ENCODE results near the gene AAGAB.
"Not testable (repeated sequence)": the region's sequence is repeated elsewhere in the genome, so short reads cannot be mapped to it uniquely, and the experiment has no call there.

The AAGAB gene

DNA sequence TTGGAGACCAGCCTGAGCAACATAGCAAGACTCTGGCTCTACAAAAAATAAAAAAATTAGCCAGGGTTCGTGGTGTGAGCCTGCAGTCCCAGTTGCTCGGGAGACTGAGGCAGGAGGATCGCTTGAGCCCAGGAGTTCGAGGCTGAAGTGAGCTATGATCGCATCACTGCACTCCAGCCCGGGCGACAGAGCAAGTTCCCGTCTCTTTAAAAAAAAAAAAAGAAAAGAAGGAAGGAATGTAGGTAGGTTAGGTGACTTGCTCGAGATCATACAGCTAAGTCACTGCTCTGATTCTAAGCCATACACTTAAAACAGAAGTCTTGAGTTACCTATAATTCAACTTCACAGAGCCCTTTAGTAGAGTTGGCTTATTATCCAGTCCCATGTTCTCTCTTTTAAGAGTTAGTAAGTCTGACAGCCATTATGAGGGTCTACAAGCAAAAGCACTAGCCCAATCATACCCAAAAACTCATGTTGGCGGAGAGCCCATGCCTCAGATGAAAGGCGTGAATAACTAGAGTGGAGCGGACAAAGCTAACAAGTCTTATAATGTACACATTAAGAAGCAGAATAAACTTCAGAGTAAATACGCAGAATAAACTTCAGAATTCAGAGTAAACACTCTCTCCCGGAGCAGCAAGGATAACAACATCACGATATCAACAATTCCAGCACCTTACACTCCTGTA, 768 bp downstream of the AAGAB start:
- peak overlapping the region; percentile 99 for H3K4me3 ChIP-seq (ENCODE audit: control insufficient read depth, low read depth, low read length)
- peak; percentile 42 for DNase-seq (ENCODE audit: low read depth)
- no peak for TF ChIP-seq CTCF (conservative IDR thresholded peaks at IDR 0.05; ENCODE audit: control insufficient read depth, insufficient read depth, low read depth, low read length)

- peak overlapping the region; percentile 99 for H3K4me3 ChIP-seq (ENCODE audit: control insufficient read depth, low read depth, low read length)
- TF ChIP-seq CTCF (conservative IDR thresholded peaks at IDR 0.05; ENCODE audit: control insufficient read depth, insufficient read depth, low read depth, low read length), result no peak
- DNase-seq (ENCODE audit: low read depth), result no peak
Observed at GRCh38 chr15:67253101-67253500, 1.4 kb downstream of the AAGAB start.

- no peak for DNase-seq (ENCODE audit: low read depth)
- no peak for TF ChIP-seq CTCF (conservative IDR thresholded peaks at IDR 0.05; ENCODE audit: control insufficient read depth, insufficient read depth, low read depth, low read length)
- no peak overlapping the region for H3K4me3 ChIP-seq (ENCODE audit: control insufficient read depth, low read depth, low read length)
Observed at GRCh38 chr15:67251318-67251717, 3.1 kb downstream of the AAGAB start.

DNA sequence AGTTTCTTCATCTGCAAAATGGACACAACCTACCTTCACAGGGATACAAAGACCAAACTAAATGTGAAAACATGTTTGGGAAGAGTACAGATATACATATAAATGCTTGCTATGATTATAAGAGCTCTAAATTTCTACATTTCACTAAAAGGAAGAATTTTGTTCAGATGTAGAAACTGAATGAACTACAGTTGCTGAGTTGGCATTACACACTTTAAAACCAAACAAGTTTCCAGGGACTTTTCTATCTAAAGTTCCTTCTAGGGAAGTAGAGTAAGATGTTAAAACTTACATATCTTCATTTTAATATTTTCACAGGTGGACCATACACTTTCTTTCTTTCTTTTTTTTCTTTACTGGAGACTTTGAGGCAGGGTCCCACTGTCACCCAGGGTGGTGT, 4.6 kb downstream of the AAGAB start:
- DNase-seq (ENCODE audit: low read depth), result no peak
- TF ChIP-seq CTCF (conservative IDR thresholded peaks at IDR 0.05; ENCODE audit: control insufficient read depth, insufficient read depth, low read depth, low read length), result no peak
- H3K4me3 ChIP-seq (ENCODE audit: control insufficient read depth, low read depth, low read length), result no peak overlapping the region

DNA sequence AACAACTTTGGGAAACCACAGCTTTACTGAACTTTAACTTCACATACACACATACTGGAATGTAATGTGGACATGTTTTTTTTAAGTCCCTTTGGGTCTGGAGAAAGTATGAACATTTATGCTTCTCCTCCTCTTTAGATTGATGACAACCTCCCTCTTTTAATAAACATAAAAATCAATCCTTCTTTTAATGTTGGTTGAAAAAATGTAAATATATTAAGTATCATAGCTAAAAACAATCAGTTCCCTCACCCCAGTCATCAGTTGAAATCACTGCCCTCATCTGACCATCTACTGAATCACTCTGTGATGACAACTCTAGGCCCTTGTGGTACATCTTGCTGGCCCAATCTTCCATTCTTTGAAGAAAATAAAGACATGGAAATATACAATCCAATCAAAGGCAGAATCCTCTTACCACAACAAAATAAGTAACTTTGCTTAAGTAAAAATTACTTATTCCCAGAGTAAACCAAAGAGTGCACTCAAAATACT, 6.4 kb downstream of the AAGAB start:
- no peak for TF ChIP-seq CTCF (conservative IDR thresholded peaks at IDR 0.05; ENCODE audit: control insufficient read depth, insufficient read depth, low read depth, low read length)
- peak; percentile 62 for DNase-seq (ENCODE audit: low read depth)
- H3K4me3 ChIP-seq (ENCODE audit: control insufficient read depth, low read depth, low read length), result no peak overlapping the region

DNA sequence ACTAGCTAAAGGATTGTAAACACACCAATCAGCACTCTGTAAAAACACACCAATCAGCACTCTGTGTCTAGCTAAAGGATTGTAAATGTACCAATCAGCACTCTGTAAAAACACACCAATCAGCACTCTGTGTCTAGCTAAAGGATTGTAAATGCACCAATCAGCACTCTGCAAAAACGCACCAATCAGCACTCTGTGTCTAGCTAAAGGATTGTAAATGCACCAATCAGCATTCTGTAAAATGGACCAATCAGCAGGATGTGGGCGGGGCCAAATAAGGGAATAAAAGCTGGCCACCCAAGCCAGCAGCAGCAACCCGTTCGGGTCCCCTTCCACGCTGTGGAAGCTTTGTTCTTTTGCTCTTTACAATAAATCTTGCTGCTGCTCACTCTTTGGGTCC, 7.9 kb downstream of the AAGAB start:
- DNase-seq (ENCODE audit: low read depth); H3K4me3 ChIP-seq (ENCODE audit: control insufficient read depth, low read depth, low read length): not testable (repeated sequence)

DNA sequence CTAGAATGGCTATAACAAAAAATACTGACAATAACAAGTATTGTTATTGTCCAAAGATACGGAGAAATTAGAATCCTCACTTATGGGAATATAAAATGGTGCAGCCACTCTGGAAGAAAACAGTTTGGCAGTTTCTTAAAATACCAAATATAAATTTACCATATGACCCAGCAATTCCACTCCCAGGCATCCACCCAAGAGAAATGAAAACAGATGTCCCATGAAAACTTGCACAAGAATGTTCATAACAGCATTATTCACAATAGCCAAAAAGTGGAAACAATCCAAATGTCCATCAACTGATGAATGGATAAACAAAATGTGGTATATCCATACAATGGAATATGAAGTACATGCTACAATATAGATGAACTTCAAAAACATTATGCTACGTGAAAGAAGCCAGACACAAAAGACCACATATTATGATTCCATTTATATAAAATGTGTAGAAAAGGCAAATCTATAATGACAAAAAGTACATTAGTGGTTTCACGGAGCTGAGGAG, 9.4 kb downstream of the AAGAB start:
- peak; percentile 85 for DNase-seq (ENCODE audit: low read depth)
- TF ChIP-seq CTCF (conservative IDR thresholded peaks at IDR 0.05; ENCODE audit: control insufficient read depth, insufficient read depth, low read depth, low read length), result no peak
- H3K4me3 ChIP-seq (ENCODE audit: control insufficient read depth, low read depth, low read length), result no peak overlapping the region

Data from fibroblast of mammary gland (primary cell).